NCI-H2227 (cell line): ENCODE data around the gene METTL5.

Experiments
- DNase-seq: peaks from one replicate; lab custom pipeline; 2025; ENCODE audit not compliant: unreplicated experiment; lab: John Stamatoyannopoulos, UW

METTL5 gene

DNA sequence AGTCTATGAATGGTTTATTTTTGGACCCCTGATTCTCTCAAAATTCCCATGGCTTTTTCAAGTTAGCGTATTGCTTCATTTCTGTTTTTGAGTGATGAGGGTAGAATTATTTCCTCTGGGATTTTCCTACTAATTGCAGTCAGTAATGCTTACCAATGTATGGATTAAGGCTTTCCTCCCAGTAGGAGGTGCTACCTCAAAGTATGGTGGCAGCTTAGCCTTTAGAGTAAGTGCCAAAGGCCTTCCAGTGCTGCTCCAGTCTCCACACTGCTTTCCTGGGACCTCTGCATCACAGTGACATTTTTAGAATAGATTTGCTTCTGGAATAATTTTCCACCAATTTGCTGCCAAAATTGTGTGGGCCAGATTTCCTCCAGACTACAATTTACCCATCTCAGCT is 42.2 kb downstream of the METTL5 start:
- DNase-seq = no peak

DNA sequence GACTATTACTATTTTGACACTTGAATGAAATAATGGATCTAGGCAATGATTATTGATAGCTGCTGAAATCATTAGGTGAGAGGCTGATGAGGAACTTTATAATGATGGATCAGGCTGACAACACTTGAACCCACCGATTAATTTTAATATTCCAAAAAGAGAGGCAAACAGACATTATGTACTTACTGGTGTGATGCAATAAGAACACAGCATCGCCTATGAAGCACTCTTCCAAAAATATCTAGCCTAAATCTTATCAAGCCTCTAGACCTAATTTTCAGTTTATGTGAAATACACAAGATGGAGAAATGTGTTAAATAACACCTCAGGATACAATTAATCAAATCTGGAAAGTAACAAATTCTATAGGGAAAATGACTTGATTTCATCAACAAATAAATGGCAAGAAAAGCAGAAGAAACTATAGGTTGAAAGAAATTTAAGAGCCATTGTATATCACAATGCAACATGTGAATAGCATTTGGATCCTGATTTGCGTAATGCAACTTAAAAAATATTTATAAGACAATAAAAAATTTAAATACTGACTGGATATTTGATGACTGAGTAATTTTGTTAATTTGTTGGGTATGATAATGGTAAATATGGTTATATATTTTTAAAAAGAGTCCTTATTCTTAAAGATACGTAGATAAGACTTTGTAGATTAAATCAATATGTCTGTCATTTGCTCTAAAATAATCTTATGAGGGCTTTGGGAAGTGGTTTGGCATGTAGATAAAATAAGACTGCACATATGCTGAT is 43.3 kb downstream of the METTL5 start:
- DNase-seq = no peak

DNA sequence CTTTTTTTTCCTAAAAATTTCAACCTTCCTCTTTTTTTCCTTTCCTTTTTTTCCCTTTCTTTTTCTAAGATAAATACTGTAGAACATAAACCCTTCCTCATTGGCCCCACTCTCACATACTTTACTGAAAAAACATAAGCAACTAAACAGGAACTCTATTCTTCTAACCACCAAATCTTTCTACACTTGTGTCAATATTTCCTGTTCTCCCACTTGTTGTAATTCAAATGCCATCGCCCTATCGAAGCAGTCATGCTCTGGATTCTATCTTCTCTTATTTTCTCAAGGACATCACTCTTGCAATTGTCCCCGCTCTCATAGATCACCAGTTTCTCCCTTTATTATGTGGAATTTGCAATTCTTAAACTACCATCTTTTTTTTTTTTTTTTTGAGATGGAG is 46.3 kb downstream of the METTL5 start:
- no peak for DNase-seq

DNA sequence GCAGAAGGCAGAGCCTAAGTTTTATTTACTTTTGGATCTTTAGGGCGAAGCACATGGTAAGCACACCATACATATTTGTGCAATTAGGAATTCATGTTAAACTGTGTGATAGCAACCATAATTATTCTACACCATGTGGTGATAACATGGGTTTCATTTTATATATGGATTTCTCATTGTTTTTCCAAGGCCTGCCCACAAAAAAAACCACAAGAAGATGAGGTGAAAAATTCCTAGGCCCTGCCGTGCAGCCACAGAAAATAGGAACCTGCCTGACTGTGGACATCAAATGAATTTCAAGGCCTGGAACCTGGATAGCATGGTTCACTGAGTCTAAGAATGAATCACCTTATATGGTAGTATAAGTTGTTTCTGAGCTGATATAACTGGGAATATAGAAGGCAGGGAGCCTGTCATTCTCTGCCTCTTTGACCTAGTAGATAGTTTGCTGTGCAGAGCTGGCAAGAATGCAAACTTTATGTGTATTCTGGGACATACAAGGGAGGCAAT is 48.4 kb downstream of the METTL5 start:
- no peak for DNase-seq

DNA sequence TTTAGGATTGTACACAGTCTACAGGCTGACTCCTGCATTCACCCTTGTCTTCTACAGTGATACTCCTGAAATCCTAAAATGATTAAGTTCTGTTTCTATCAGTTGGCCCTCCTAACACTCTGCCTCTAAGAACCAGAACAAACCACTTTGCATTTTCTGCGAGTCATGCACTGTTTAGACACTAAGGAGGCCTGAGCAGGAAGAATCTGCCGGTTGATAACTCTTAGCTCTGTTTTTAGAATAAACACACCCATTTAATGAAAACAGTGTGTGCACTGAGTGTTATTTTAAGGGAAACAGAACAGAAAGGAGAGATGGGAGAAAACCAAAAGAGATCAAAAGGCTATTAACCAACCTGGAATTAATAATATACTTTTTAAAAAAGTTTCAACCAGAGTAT is 48.9 kb downstream of the METTL5 start:
- no peak for DNase-seq

DNA sequence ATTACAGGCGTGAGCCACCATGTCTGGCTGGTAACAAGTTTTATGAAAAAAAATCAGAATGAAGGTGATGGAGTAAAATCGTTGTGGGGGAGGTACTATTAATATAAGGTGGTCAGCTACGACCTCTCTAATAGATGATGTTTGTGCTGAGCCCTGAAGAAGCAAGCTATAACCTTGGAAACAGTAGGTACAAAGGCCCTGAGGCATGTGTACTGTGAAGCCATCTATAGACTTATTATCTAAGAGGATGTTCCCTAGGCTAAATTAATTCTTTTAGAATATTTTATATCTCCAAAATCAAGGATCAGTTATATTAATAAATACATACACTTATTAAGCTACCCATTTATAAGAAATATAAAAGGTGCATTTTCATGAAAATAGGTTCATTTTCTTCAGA is 49.4 kb downstream of the METTL5 start:
- DNase-seq = no peak

DNA sequence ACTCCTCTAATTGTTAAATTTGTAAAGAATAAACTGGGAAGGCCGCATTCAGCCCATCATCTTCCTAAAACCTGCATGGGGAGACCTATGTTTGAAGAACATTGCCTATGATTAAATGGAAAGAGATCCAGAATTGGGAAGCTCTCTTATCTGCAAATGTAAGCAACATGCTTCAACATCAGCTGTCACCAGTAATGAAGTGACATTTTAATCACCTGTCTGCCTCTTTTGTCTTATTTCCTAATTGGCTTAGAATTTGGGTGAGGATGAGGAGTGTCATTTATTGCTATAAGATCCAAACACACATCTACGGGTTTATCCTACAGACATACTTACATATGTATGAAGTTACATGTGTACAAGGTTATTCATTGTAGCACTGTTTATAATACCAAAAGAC is 52.1 kb downstream of the METTL5 start:
- no peak for DNase-seq

DNA sequence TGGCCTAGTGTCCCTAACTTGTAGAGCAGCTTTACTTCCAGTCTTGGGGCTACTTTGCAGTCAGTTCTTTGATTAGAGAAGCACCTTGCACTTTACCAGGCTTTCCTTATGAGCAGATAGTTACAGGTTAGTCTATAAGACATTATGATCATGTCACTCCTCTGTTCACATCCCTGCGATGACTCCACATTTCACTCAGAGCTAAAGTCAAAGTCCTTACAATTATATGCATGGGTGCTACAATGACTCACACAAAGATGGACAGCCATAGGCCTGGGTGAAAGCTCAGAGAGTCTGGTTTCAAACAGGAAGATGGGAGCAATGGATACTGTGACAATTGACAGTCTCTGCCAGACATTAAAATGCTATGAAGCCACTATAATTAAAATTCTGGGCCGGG is 53.1 kb downstream of the METTL5 start:
- DNase-seq = no peak

DNA sequence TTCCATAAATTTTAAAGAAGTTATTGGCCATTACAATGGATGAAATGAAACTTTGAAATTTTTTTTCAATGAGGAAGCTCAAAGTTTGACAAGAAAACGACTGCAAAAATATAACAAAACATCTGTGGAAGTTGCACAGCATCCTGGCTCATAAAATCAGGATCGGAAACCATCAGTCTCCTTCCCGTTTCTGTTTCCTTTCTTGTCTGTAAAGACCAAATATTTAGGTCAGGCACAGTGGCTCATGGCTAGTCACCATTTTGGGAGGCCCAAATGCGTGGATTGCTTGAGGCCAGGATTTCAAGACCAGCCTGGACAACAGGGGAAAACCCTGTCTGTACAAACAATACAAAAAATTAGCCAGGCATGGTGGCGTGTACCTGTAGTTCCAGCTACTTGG is 53.7 kb downstream of the METTL5 start:
- no peak for DNase-seq

DNA sequence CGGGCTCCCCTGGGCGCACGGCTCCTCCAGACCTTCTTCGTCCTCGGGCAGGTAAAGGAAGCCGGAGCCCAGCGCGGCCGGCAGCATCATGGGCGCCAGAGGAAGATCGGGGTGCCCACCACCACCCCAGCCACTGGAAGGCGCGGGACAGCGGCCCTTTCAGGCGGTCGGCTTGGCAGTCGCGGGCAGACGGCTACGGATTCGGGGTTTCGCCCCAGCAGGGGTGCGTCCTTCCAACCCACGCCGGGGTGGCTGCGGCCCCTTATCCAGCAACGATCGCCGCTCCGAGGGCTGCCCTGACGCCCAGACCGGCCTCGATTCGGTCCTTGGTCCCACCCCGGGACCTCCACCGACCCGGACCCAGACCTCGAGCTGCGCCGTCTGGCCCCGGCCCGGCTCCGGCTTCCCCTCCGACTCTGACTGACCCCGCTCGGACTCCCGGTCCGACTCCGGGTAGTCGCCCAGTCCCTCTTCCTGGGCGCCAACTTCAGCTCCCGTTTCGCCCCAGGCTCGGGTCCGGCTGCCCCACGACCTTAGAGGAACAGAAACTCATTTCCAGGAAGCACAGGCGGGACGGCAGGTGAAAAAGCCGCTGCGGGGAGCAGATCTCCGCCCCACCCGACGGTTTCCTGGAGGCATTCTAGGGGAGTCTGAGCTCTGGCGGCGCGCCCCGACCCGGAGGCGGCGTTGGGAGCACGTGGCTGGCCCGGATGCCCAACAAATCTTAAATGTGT is 56.3 kb downstream of the METTL5 start:
- no peak for DNase-seq

DNA sequence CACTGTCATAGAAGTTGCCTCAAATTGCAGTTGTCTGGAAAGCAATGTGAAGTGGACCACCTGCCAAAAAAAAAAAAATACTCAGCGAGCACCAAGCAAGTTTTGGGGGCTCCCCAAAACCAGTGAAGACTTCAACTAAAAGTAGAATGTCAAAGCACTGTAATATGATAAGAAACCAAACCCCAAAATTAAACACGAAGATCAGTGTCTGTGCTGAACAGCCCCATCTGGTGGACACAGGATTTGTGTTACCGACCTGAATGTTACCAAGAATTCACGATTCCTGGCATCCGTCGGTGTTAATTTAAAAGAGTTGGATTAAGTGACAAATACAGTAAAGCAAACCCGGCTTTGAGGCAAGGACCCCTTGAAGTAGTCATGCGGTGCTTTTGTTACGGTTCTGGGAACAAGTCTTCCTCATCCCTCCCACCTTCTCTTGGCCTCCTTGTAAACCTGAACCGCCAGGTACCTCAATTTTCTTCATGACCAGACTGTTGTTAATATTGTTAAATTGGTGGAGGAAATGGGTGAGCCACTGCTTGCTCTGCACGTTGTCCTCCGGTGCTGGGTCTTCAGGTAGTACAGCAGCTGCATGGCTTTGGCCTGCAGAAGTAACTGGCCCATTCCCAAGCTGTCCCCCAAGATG is 57.3 kb downstream of the METTL5 start:
- DNase-seq = peak; percentile 55

DNA sequence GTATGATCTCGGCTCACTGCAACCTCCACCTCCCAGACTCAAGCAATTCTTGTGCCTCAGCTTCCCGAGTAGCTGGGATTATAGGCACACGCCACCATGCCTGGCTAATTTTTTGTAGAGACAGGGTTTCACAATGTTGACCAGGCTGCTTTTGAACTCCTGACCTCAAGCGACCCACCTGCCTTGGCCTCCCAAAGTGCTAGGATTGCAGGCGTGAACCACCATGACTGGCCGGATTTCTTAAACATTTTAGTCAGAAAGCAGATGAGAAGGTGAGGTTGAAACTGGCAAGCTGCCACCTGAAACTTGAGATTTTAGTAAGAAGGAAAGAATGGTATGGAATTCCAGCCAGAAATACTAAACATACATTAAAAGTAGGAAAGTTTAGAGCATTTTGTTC is 59.2 kb downstream of the METTL5 start:
- DNase-seq = no peak

DNA sequence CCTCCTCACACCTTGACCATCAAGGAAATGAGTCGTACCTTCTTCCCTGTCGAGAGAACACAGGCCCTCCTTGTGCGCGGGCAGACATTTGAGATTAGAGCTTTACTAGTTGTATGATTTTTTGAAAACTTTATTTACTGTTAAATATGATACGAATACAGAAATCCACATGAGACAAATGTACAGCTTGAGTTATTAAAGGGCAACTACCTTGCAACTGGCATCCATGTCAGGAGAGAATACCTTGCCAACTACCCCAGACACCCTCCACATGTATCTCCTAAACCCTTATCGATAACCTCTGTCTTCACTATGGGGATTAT is 62.8 kb downstream of the METTL5 start:
- no peak for DNase-seq
